Measurements from ENCODE around the gene MT4.
"Not testable (repeated sequence)": the region's sequence is repeated elsewhere in the genome, so short reads cannot be mapped to it uniquely, and the experiment has no call there.

Gene MT4

GRCh38 chr16:56559109-56559508 is 5.8 kb upstream of the MT4 start:
- no peak overlapping the region for H3K9ac ChIP-seq (ENCODE audit: low read length in 2 of 2)
- H3K36me3 ChIP-seq (ENCODE audit: control insufficient read depth in 2 of 2, insufficient read depth in 2 of 2, low read length in 2 of 2): no peaks in the 10 kb centered on the region
- no peaks in the 10 kb centered on the region for H3K9me3 ChIP-seq (ENCODE audit: control insufficient read depth in 2 of 2, low read length in 2 of 2)
- H3K4me1 ChIP-seq (ENCODE audit: control insufficient read depth, insufficient read depth, low read length): no peaks in the 10 kb centered on the region
- no peak overlapping the region for H3K4me3 ChIP-seq (ENCODE audit: low read length in 2 of 2)
- peaks cover 2 to 11% of the 10 kb centered on the region in 2 donors for H3K27me3 ChIP-seq (ENCODE audit: control insufficient read depth in 1 of 2, insufficient read depth in 2 of 2, low read length in 2 of 2)
- H3K27ac ChIP-seq (ENCODE audit: low read length): no peak overlapping the region

- H3K36me3 ChIP-seq (ENCODE audit: control insufficient read depth in 2 of 2, insufficient read depth in 2 of 2, low read length in 2 of 2): no peaks in the 10 kb centered on the region
- H3K4me3 ChIP-seq (ENCODE audit: low read length in 2 of 2): no peak overlapping the region
- H3K9ac ChIP-seq (ENCODE audit: low read length in 2 of 2): no peak overlapping the region
- no peaks in the 10 kb centered on the region for H3K4me1 ChIP-seq (ENCODE audit: control insufficient read depth, insufficient read depth, low read length)
- H3K9me3 ChIP-seq (ENCODE audit: control insufficient read depth in 2 of 2, low read length in 2 of 2): no peaks in the 10 kb centered on the region
- peaks cover 2 to 6% of the 10 kb centered on the region in 2 donors for H3K27me3 ChIP-seq (ENCODE audit: control insufficient read depth in 1 of 2, insufficient read depth in 2 of 2, low read length in 2 of 2)
- H3K27ac ChIP-seq (ENCODE audit: low read length): no peak overlapping the region
Observed at GRCh38 chr16:56560447-56560846, 4.4 kb upstream of the MT4 start.

GRCh38 chr16:56561126-56561525 is 3.7 kb upstream of the MT4 start:
- Histone ChIP-seq H3K27ac (ENCODE audit: low read length) (no peak overlapping the region), H3K9me3 (ENCODE audit: control insufficient read depth in 2 of 2, low read length in 2 of 2) (no peaks in the 10 kb centered on the region), H3K36me3 (ENCODE audit: control insufficient read depth in 2 of 2, insufficient read depth in 2 of 2, low read length in 2 of 2) (no peaks in the 10 kb centered on the region), H3K9ac (ENCODE audit: low read length in 2 of 2) (no peak overlapping the region), H3K4me3 (ENCODE audit: low read length in 2 of 2) (no peak overlapping the region), H3K4me1 (ENCODE audit: control insufficient read depth, insufficient read depth, low read length) (no peaks in the 10 kb centered on the region), H3K27me3 (ENCODE audit: control insufficient read depth in 1 of 2, insufficient read depth in 2 of 2, low read length in 2 of 2) (peaks cover 0 to 6% of the 10 kb centered on the region in 2 donors)

GRCh38 chr16:56569971-56570370 is 5.1 kb downstream of the MT4 start:
- peaks cover 0 to 4% of the 10 kb centered on the region in 2 donors for H3K27me3 ChIP-seq (ENCODE audit: control insufficient read depth in 1 of 2, insufficient read depth in 2 of 2, low read length in 2 of 2)
- no peaks in the 10 kb centered on the region for H3K4me1 ChIP-seq (ENCODE audit: control insufficient read depth, insufficient read depth, low read length)
- H3K9me3 ChIP-seq (ENCODE audit: control insufficient read depth in 2 of 2, low read length in 2 of 2): no peaks in the 10 kb centered on the region
- no peak overlapping the region for H3K9ac ChIP-seq (ENCODE audit: low read length in 2 of 2)
- no peaks in the 10 kb centered on the region for H3K36me3 ChIP-seq (ENCODE audit: control insufficient read depth in 2 of 2, insufficient read depth in 2 of 2, low read length in 2 of 2)
- H3K27ac ChIP-seq (ENCODE audit: low read length): no peak overlapping the region
- H3K4me3 ChIP-seq (ENCODE audit: low read length in 2 of 2): no peak overlapping the region

- H3K27me3 ChIP-seq (ENCODE audit: control insufficient read depth in 1 of 2, insufficient read depth in 2 of 2, low read length in 2 of 2): peaks cover 0 to 4% of the 10 kb centered on the region in 2 donors
- H3K9me3 ChIP-seq (ENCODE audit: control insufficient read depth in 2 of 2, low read length in 2 of 2): no peaks in the 10 kb centered on the region
- no peaks in the 10 kb centered on the region for H3K36me3 ChIP-seq (ENCODE audit: control insufficient read depth in 2 of 2, insufficient read depth in 2 of 2, low read length in 2 of 2)
- H3K9ac ChIP-seq (ENCODE audit: low read length in 2 of 2): no peak overlapping the region
- H3K4me3 ChIP-seq (ENCODE audit: low read length in 2 of 2): no peak overlapping the region
- H3K4me1 ChIP-seq (ENCODE audit: control insufficient read depth, insufficient read depth, low read length): no peaks in the 10 kb centered on the region
- H3K27ac ChIP-seq (ENCODE audit: low read length): no peak overlapping the region
Observed at GRCh38 chr16:56571525-56571924, 6.7 kb downstream of the MT4 start.

GRCh38 chr16:56574625-56575024 is 9.8 kb downstream of the MT4 start:
- Histone ChIP-seq H3K4me1 (ENCODE audit: control insufficient read depth, insufficient read depth, low read length) (peaks cover 5% of the 10 kb centered on the region), H3K9me3 (ENCODE audit: control insufficient read depth in 2 of 2, low read length in 2 of 2) (no peaks in the 10 kb centered on the region), H3K9ac (ENCODE audit: low read length in 2 of 2) (no peak overlapping the region), H3K36me3 (ENCODE audit: control insufficient read depth in 2 of 2, insufficient read depth in 2 of 2, low read length in 2 of 2) (no peaks in the 10 kb centered on the region), H3K4me3 (ENCODE audit: low read length in 2 of 2) (no peak overlapping the region), H3K27ac (ENCODE audit: low read length) (no peak overlapping the region), H3K27me3 (ENCODE audit: control insufficient read depth in 1 of 2, insufficient read depth in 2 of 2, low read length in 2 of 2) (no peaks in the 10 kb centered on the region)

GRCh38 chr16:56576585-56577299 is 11.9 kb downstream of the MT4 start:
- peaks cover 5% of the 10 kb centered on the region for H3K4me1 ChIP-seq (ENCODE audit: control insufficient read depth, insufficient read depth, low read length)
- H3K27ac ChIP-seq (ENCODE audit: low read length): no peak overlapping the region
- no peaks in the 10 kb centered on the region for H3K9me3 ChIP-seq (ENCODE audit: control insufficient read depth in 2 of 2, low read length in 2 of 2)
- no peak overlapping the region for H3K4me3 ChIP-seq (ENCODE audit: low read length in 2 of 2)
- no peaks in the 10 kb centered on the region for H3K36me3 ChIP-seq (ENCODE audit: control insufficient read depth in 2 of 2, insufficient read depth in 2 of 2, low read length in 2 of 2)
- H3K9ac ChIP-seq (ENCODE audit: low read length in 2 of 2): no peak overlapping the region
- no peaks in the 10 kb centered on the region for H3K27me3 ChIP-seq (ENCODE audit: control insufficient read depth in 1 of 2, insufficient read depth in 2 of 2, low read length in 2 of 2)

GRCh38 chr16:56577300-56577625 is 12.4 kb downstream of the MT4 start:
- H3K27me3 ChIP-seq (ENCODE audit: control insufficient read depth in 1 of 2, insufficient read depth in 2 of 2, low read length in 2 of 2): no peaks in the 10 kb centered on the region
- H3K36me3 ChIP-seq (ENCODE audit: control insufficient read depth in 2 of 2, insufficient read depth in 2 of 2, low read length in 2 of 2): no peaks in the 10 kb centered on the region
- no peaks in the 10 kb centered on the region for H3K9me3 ChIP-seq (ENCODE audit: control insufficient read depth in 2 of 2, low read length in 2 of 2)
- H3K27ac ChIP-seq (ENCODE audit: low read length): no peak overlapping the region
- no peak overlapping the region for H3K9ac ChIP-seq (ENCODE audit: low read length in 2 of 2)
- H3K4me1 ChIP-seq (ENCODE audit: control insufficient read depth, insufficient read depth, low read length): peaks cover 5% of the 10 kb centered on the region
- H3K4me3 ChIP-seq (ENCODE audit: low read length in 2 of 2): no peak overlapping the region

- H3K9ac ChIP-seq (ENCODE audit: low read length in 2 of 2): no peak overlapping the region
- no peak overlapping the region for H3K4me3 ChIP-seq (ENCODE audit: low read length in 2 of 2)
- H3K36me3 ChIP-seq (ENCODE audit: control insufficient read depth in 2 of 2, insufficient read depth in 2 of 2, low read length in 2 of 2): no peaks in the 10 kb centered on the region
- H3K9me3 ChIP-seq (ENCODE audit: control insufficient read depth in 2 of 2, low read length in 2 of 2): no peaks in the 10 kb centered on the region
- H3K4me1 ChIP-seq (ENCODE audit: control insufficient read depth, insufficient read depth, low read length): peaks cover 5% of the 10 kb centered on the region
- H3K27ac ChIP-seq (ENCODE audit: low read length): no peak overlapping the region
- no peaks in the 10 kb centered on the region for H3K27me3 ChIP-seq (ENCODE audit: control insufficient read depth in 1 of 2, insufficient read depth in 2 of 2, low read length in 2 of 2)
Observed at GRCh38 chr16:56580391-56581048, 15.6 kb downstream of the MT4 start.

GRCh38 chr16:56582911-56583310 is 18.0 kb downstream of the MT4 start:
- not testable (repeated sequence) for H3K4me3 ChIP-seq (ENCODE audit: low read length in 2 of 2); H3K36me3 ChIP-seq (ENCODE audit: control insufficient read depth in 2 of 2, insufficient read depth in 2 of 2, low read length in 2 of 2); H3K27ac ChIP-seq (ENCODE audit: low read length); H3K9ac ChIP-seq (ENCODE audit: low read length in 2 of 2); H3K27me3 ChIP-seq (ENCODE audit: control insufficient read depth in 1 of 2, insufficient read depth in 2 of 2, low read length in 2 of 2); H3K4me1 ChIP-seq (ENCODE audit: control insufficient read depth, insufficient read depth, low read length); H3K9me3 ChIP-seq (ENCODE audit: control insufficient read depth in 2 of 2, low read length in 2 of 2)

Measured in stomach smooth muscle (tissue), 2 donors.